ENCODE results near the gene STX18.

The STX18 gene

GRCh38 chr4:4395849-4396627 lies 145.8 kb downstream of the STX18 start:
- DNase-seq = no peak

DNA sequence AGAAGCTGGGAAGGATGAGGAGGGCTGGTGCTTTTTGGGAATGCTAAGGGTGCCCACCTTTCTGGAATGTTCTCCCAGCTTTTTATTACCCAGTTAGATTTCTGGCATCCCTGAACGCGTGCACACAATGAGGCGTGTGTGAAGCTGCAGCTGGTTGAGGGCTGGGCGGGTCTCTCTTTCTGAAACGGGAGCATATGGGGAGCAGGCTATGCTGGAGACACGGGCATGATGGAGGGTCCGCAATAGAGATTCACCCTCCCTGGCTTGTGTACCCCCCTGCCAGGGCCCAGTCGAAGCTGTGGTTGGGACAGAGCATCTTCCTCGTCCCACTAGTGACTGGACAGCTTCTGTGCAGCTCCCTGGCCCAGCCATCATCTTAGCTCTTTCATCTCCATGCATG lies 146.5 kb downstream of the STX18 start:
- DNase-seq = no peak

DNA sequence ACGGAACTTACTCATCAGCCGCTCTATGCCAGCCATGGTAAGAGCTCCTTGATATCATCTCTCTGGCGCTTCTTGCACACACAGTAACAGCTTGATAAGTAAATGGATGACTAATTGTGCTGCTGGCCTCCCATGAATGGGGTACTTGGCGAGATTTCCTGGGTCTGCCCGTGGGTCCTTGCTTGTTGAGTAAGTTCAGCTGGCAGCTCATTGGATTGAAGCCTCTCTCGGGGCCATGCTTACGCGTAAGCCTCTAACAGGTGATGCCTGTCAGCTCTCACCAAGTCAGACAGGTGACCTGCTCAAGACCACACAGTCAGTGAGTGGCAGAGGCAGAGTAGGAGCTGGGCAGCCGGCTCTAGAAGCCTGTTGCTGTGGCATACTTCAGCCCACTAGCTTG lies 147.2 kb downstream of the STX18 start:
- no peak for DNase-seq

DNA sequence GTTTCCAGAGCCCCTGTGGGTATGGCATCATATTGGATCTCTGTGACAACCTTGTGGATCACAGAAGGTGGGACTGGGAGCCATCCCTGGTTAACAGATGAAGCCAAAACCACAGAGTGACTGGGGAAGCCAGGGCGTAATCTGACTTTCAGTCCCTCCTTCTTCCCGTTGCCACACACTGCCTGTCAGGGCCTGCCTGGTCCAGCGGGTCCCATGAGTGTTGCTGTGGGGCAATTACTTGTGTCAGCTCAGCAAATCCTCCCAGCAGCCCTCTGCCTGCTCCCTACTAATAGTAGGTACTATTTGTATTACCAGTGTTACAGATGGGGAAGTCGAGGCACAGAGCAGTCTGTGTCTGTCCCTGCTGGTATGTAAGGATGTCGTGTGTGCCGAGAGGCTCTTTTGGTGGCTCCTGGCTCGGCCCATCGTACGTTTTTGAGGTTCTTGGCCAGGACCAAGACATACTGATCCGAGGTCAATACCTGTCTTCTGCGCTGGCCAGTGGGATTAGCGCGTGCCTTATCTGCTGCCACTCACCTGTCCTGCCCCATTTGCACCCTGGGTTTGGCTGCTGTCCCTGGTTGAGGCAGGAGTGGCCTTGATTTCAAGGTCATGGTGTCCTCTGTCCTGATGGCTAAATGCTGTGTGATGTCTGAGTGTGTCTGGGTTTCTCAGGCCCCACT lies 149.2 kb downstream of the STX18 start:
- DNase-seq = no peak

DNA sequence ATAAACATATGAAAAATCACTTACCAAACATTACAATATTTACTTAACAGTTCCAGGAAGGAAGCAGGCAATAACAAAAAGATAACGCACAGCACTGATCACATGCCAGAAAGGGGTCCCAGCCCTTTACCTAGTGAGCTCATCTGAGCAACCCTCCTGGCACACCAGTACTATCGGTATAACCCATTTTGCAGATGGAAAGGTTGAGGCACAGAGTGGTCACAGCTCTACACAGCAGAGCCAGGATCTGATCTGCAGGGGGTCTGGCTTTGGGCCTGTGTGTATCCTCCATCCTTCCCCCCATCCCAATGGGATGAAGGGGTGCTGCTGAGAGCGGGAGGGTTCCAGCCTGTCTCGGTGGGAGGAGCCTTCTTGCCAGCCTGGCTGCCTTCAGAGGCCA lies 150.0 kb downstream of the STX18 start:
- DNase-seq = no peak

DNA sequence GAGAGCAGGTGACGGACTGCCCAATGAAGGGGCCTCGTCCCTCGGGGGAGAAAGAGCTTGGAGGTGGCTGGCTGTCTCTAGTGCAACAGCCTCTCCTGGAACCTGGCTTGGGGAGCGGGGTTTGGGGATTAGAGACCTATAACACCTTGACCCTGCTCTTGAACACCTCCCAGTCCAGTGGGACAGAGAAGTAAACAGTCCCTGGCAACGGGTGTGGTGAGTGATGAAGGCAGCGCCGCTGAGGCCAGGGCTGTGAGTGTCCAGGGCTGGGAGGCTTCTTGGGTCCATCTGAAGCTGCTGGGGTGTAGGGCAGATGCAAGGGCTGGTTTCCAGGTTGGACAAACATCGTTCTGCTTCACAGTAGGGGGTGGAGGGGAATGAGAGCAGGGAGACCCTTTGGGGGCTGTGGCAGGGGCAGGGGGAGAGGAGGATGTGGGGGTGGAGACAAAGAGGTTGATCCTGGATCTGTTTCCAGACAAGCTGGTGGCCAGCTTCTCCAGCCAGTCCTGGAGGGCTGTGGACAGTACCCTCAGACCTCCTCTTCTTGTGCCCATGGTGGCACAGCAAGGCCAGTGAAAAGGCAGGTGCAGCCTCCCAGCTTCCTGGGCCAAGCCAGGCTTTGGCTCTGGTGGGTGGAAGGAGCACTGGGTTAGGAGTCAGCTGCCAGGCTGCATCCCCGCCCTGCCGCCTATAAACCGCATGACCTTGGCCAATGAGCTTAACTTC lies 151.2 kb downstream of the STX18 start:
- DNase-seq = no peak

GRCh38 chr4:4390046-4390445 lies 151.8 kb downstream of the STX18 start:
- DNase-seq = no peak

DNA sequence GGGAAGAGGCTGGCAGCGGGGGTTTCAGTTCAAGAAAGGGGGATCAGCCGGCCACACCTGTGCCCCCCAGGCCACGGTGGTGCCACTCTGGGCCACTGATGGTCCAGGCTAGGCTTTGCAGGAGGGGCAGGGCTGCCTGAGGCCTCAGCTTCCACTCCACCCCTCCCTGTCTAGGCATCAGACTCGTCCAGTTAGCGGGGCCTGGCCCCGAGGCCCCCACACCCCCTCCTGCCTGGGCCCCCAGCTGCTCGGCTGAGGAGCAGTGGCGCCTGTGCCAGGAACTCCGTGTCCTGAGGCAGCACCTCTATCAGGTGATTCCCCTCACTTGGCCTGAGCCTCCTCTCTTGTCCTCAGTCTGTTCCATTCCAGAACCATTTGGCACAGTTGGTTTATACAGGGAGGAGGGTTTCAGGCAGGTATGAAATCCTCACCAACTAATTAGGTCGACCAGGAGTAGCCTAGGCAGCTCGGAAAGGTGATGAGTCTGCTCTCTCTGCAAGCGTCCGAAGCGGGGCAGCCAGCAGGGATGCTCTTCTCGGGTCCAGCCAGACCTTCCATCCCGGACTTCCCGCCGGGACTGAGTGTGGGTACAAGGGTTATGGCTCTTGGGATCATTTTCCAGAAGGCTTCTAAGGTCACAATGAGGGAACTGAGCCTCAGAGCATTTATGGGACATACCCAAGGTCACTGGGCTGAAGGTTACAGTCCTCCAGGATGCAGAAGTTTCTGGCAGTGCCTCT lies 152.8 kb downstream of the STX18 start:
- no peak for DNase-seq

- no peak for DNase-seq
Observed at GRCh38 chr4:4388311-4388790, 153.5 kb downstream of the STX18 start.

DNA sequence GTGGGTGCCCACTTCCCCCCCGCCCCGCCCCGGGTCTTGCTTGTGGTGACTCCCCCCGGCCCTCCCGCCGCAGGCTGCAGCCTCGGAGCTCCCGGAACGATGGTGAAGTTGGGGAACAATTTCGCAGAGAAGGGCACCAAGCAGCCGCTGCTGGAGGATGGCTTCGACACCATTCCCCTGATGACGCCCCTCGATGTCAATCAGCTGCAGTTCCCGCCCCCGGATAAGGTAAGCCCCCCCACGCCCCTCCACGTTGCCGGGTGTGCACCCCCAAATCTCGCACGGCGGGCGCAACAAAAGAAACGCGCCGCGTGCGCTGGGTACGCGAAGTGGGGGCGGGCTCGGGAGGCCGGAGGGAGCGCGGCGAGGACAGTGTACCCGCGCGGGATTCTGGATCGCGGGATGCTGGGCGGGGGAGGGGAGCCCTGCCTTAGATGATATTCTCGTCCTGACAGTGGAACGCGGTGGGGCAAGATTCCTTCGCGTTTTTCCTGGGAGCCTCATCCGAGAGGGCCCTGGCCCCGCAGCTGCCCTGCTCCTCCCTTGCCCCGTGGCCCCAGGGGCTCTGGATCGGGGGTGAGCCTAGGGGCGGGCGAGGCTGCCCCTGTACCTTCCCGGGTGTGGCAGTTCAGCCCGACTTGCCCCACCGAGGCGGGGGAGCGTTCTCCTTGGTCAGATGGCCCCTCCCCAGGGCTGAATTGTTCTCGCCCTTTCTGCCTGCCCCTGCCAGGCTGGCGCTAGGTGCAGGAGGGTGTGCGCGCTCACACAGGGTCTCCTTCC lies 154.1 kb downstream of the STX18 start:
- DNase-seq = no peak

DNA sequence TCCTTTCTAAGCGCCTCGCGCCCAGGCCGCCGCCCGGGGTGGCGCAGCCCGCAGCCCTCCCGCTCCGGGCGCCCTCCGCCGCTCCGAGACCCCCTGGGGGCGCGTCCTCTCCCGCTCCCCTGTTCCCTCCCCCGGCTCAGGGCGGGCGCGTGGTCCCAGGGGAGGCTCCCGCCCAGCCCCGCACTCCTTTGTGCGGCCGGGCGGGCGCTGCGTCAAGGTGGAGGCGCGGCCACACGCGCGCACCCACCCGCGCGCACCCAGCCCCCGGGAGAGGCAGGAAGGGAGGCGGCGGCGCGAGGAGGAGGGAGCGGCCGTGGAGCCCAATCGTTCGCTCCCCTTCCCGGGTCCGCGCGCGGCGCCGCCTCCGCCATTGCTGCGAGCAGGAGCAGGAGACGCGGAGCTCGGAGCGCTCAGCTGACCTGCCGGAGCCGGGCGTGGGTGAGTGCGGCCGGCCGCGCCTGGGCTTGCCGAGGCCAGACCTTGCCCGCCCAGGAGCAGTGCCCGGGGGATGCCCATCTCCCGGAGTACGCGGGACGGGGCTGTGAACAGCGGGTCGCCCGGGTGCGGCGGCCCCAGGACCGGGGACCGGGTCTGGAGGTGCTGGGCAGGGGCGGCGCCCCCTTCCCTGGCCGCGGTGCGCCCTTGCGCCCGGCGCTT lies 155.0 kb downstream of the STX18 start, which contains the start of gene NSG1:
NSG1 (plus strand) TSS at position 367 of the 657 bp plus-strand sequence. CDS start 528 bp downstream, outside the sequence.
- DNase-seq = no peak

- no peak for DNase-seq
Observed at GRCh38 chr4:4386296-4386735, 155.5 kb downstream of the STX18 start.

GRCh38 chr4:4385729-4386295 lies 156.0 kb downstream of the STX18 start:
- no peak for DNase-seq

- no peak for DNase-seq
Observed at GRCh38 chr4:4384837-4385236, 157.0 kb downstream of the STX18 start.

- no peak for DNase-seq
Observed at GRCh38 chr4:4383085-4383484, 158.8 kb downstream of the STX18 start.

DNA sequence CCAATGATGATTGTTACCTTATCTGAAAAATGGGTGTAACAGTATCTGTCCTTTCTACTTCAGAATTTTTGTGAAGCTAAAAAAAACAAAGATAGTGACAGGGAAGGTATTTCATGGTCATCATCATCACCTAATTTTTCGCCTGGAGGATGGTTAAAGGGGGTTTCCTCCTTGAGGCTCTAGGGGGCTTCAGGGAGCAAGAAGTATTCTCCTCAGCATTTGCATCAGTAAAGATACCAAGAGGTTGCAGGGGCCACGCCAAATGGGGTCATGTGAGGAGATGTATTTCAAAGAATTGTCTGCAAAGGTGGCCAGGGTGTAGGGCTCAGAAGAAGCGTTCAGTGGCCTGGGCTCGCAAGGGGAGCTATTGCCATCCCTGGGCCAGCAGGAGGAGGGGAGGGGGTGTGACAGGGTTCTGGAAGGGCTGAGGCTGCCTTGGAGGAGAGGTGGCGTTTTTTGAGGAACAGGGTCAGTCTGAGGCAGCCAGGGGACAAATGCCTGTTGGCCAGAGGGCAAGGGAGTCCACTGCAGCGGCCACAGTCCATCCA lies 162.2 kb downstream of the STX18 start:
- no peak for DNase-seq

- no peak for DNase-seq
Observed at GRCh38 chr4:4377732-4378460, 164.0 kb downstream of the STX18 start.

- no peak for DNase-seq
Observed at GRCh38 chr4:4377191-4377590, 164.7 kb downstream of the STX18 start.

DNA sequence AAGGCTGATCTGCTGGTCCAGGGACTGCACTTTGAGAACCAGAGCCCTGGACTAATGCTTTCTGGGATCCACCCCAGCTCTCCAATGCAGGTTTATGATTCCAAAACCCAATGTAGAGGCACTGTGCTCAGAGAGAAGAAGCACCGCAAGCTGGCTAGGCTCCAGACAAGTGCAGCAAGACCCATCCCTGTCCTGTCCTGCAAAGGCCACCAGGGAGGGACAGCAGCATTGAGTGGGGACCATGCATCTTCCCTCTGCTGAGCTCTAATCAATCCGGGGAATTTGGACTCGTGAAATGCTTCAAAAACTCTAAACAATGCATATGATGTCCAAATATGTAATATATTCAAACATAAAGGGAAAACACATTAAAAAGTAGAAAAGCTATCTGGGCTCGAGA lies 165.8 kb downstream of the STX18 start:
- no peak for DNase-seq
